Upper lobe of left lung (tissue), 6 donors: Measurements from ENCODE around the gene NEURL1. TPM values are rescaled to one million over a fixed set of nuclear protein-coding genes. Genes with fewer than 3 reads are reported as not detected.

ENCODE experiments used
- ATAC-seq, 2 donors: fragments of 200-7000 bp; cut with Tn5 transposase; one replicate each; pipeline ENCODE4 v1.9.1; 2022; ENCODE audit warnings: mild to moderate bottlenecking in 2 of 2, moderate library complexity in 2 of 2; ENCODE audit not compliant: low FRiP score in 2 of 2
- DNase-seq, 2 donors: peaks; one replicate each; pipeline ENCODE4 v3.0.0-alpha.2; 2019 to 2020
- H3K27ac ChIP-seq, 4 donors: fragments of 200-600 bp; sonication (generic); one replicate each; pipeline ENCODE4 v1.5.1; 2016 to 2019
- H3K27me3 ChIP-seq, 4 donors: fragments of 200-600 bp; sonication (generic); one replicate each; pipeline ENCODE4 v1.5.1; 2017 to 2019
- H3K36me3 ChIP-seq, 4 donors: fragments of 200-600 bp; sonication (generic); one replicate each; pipeline ENCODE4 v1.5.1; 2016 to 2019
- H3K4me1 ChIP-seq, 4 donors: fragments of 200-600 bp; sonication (generic); one replicate each; pipeline ENCODE4 v1.5.1; 2018 to 2019
- H3K4me3 ChIP-seq, 4 donors: fragments of 200-600 bp; sonication (generic); one replicate each; pipeline ENCODE4 v1.5.1; 2017 to 2019; ENCODE audit warnings: mild to moderate bottlenecking in 2 of 4, moderate library complexity in 1 of 4
- H3K9me3 ChIP-seq, 4 donors: fragments of 200-600 bp; sonication (generic); one replicate each; pipeline ENCODE4 v1.5.1; 2018 to 2019
- EP300 ChIP-seq, 4 donors: sonication (generic); formaldehyde crosslinking; IDR thresholded peaks; one replicate each; pipeline ENCODE4 v1.5.1; 2017; ENCODE audit warnings: antibody characterized with exemption in 4 of 4, control low read depth in 2 of 4
- POLR2A ChIP-seq, 4 donors: fragments of 450-650 bp; IDR thresholded peaks; one replicate each; pipeline ENCODE4 v1.5.1; 2016 to 2017; ENCODE audit warnings: antibody characterized with exemption in 4 of 4, mild to moderate bottlenecking in 2 of 4
- POLR2AphosphoS5 ChIP-seq, 2 donors: sonication (generic); formaldehyde crosslinking; IDR thresholded peaks; one replicate each; pipeline ENCODE4 v1.5.1; 2017; ENCODE audit warnings: antibody characterized with exemption in 2 of 2
- WGBS, 2 donors: methylation state at CpG; one replicate each; pipeline ENCODE4 v1.1.5; 2017 to 2018; 5-methylcytosine and 5-hydroxymethylcytosine counted together
- total RNA-seq, 6 donors: library from RNA; depleted of rRNA in 4 of 6; stranded (reverse); fragments of >200 nt in 4 of 6; gene quantifications; one replicate each; pipeline versions ENCODE4 v1.1.0 to v1.2.1, GENCODE V29; 2016 to 2021
- TF ChIP-seq, protein P1 (sequence below), 6 experiments: fragments of 450-650 bp in 4 of 6; fragments of 200-600 bp in 2 of 6; sonication (generic) in 2 of 6; IDR thresholded peaks; one replicate each; pipeline ENCODE4 v1.5.1; 2016 to 2019; ENCODE audit warnings: antibody characterized with exemption in 6 of 6
- donor health status: DM: no; HTN: no; CAD: no; lungs with moderate emphysema.
- donor health status: DM: no; HTN: yes; CAD: no; lungs with severe emphysema.

The NEURL1 gene
- total RNA-seq, 6 donors from 2014 or later, result 0.22 to 1.1 (median 0.80) TPM; not detected in 1

DNA sequence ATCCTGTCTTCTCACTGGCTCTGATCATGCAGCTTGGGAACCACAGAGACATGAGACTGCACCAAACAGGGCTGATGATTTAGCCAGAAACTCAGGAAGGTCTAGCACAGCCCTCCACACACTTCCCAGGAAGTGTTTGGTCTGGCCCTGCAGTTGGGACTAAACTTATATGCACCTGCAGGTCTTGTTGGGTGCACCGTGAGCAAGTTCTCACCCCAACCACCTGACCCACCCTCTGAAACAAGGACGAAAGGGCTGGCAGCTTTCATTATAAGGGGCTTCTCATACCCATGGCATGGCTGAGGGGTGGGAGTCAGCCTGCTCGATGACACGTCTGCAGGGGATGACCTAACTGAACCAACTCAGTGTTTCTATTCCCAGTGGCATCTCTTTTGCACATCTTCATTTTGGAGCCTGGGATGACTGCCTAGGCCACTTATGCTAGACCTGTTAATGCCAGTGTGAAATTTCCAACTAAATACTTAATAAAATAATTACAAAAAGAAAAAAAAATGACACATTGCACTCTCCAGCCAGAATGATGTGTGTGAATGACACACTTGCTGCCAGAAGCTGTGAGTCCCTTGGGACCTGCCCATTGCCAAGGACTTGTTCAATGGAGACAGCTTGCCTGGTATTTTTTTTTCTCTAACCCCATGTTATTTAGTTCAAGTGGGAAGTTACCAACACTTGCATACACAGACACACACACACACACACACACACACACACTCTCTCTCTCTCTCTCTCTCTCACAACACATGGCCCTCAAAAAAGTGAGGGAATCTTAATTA is 102.6 kb downstream of the NEURL1 start:
- Histone ChIP-seq H3K4me1 (peaks cover 0 to 3% (median 0%) of the 10 kb centered on the region in 4 donors), H3K4me3 (no peak overlapping the region), H3K36me3 (peaks cover 0 to 10% (median 2%) of the 10 kb centered on the region in 4 donors), H3K9me3 (no peaks in the 10 kb centered on the region), H3K27me3 (no peaks in the 10 kb centered on the region), H3K27ac (no peak overlapping the region)
- ATAC-seq (no peak), DNase-seq (no peak)
- no peak for TF ChIP-seq POLR2AphosphoS5 (IDR thresholded peaks at IDR 0.05)
- no peak for TF ChIP-seq EP300 (IDR thresholded peaks at IDR 0.05)
- no peak for TF ChIP-seq POLR2A (IDR thresholded peaks at IDR 0.05)
- WGBS, 2 donors, result 83 to 95% methylated on average over 4 of the region's 4 CpGs

GRCh38 chr10:103597003-103597402 is 103.5 kb downstream of the NEURL1 start:
- TF ChIP-seq, protein P1, sequence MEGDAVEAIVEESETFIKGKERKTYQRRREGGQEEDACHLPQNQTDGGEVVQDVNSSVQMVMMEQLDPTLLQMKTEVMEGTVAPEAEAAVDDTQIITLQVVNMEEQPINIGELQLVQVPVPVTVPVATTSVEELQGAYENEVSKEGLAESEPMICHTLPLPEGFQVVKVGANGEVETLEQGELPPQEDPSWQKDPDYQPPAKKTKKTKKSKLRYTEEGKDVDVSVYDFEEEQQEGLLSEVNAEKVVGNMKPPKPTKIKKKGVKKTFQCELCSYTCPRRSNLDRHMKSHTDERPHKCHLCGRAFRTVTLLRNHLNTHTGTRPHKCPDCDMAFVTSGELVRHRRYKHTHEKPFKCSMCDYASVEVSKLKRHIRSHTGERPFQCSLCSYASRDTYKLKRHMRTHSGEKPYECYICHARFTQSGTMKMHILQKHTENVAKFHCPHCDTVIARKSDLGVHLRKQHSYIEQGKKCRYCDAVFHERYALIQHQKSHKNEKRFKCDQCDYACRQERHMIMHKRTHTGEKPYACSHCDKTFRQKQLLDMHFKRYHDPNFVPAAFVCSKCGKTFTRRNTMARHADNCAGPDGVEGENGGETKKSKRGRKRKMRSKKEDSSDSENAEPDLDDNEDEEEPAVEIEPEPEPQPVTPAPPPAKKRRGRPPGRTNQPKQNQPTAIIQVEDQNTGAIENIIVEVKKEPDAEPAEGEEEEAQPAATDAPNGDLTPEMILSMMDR (IDR thresholded peaks at IDR 0.05), result no peak
- TF ChIP-seq EP300 (IDR thresholded peaks at IDR 0.05), result no peak
- no peak for TF ChIP-seq POLR2A (IDR thresholded peaks at IDR 0.05)
- no peak for TF ChIP-seq POLR2AphosphoS5 (IDR thresholded peaks at IDR 0.05)
- Histone ChIP-seq H3K9me3 (no peaks in the 10 kb centered on the region), H3K27me3 (no peaks in the 10 kb centered on the region), H3K27ac (no peak overlapping the region), H3K36me3 (peaks cover 0 to 15% (median 5%) of the 10 kb centered on the region in 4 donors), H3K4me3 (no peak overlapping the region), H3K4me1 (peaks cover 0 to 3% (median 0%) of the 10 kb centered on the region in 4 donors)
- DNase-seq (no peak), ATAC-seq (no peak)
- WGBS, 2 donors, result 80 to 88% methylated on average over 5 to 6 of the region's 6 CpGs

- Histone ChIP-seq H3K27ac (no peak overlapping the region), H3K36me3 (peaks cover 4 to 31% (median 21%) of the 10 kb centered on the region in 4 donors), H3K4me1 (peaks cover 0 to 3% (median 0%) of the 10 kb centered on the region in 4 donors), H3K9me3 (no peaks in the 10 kb centered on the region), H3K4me3 (no peak overlapping the region), H3K27me3 (no peaks in the 10 kb centered on the region)
- DNase-seq, result peak in 1 of 2 donors; percentile 41
- 61 to 63% methylated on average over 7 of the region's 7 CpGs for WGBS, 2 donors
- ATAC-seq, result peak in 1 of 2 donors; percentile 18
- TF ChIP-seq, protein P1 (IDR thresholded peaks at IDR 0.05), result peak in 5 of 6 experiments; percentile 43 to 69 (median 61)
- TF ChIP-seq EP300 (IDR thresholded peaks at IDR 0.05), result no peak
These were observed 105.2 kb downstream of the NEURL1 start for GRCh38 chr10:103598654-103599115.

GRCh38 chr10:103599211-103599610 is 105.7 kb downstream of the NEURL1 start:
- TF ChIP-seq EP300 (IDR thresholded peaks at IDR 0.05) (no peak), POLR2A (IDR thresholded peaks at IDR 0.05) (no peak), POLR2AphosphoS5 (IDR thresholded peaks at IDR 0.05) (no peak)
- TF ChIP-seq, protein P1 (IDR thresholded peaks at IDR 0.05), result no peak
- no peak overlapping the region for H3K27ac ChIP-seq
- peaks cover 4 to 37% (median 22%) of the 10 kb centered on the region in 4 donors for H3K36me3 ChIP-seq
- H3K9me3 ChIP-seq, result no peaks in the 10 kb centered on the region
- no peak overlapping the region for H3K4me3 ChIP-seq
- no peaks in the 10 kb centered on the region for H3K27me3 ChIP-seq
- 69 to 79% methylated on average over 3 of the region's 3 CpGs for WGBS, 2 donors
- peaks cover 0 to 3% (median 0%) of the 10 kb centered on the region in 4 donors for H3K4me1 ChIP-seq
- ATAC-seq (no peak), DNase-seq (no peak)

- ATAC-seq (no peak), DNase-seq (no peak)
- Histone ChIP-seq H3K27ac (no peak overlapping the region), H3K4me1 (peaks cover 0 to 3% (median 0%) of the 10 kb centered on the region in 4 donors), H3K9me3 (no peaks in the 10 kb centered on the region), H3K4me3 (no peak overlapping the region), H3K36me3 (peaks cover 4 to 44% (median 22%) of the 10 kb centered on the region in 4 donors), H3K27me3 (no peaks in the 10 kb centered on the region)
- no peak for TF ChIP-seq EP300 (IDR thresholded peaks at IDR 0.05)
- 81 to 87% methylated on average over 2 to 6 of the region's 6 CpGs for WGBS, 2 donors
These were observed 106.4 kb downstream of the NEURL1 start for GRCh38 chr10:103599907-103600306.
